Islet of Langerhans (tissue), 1 donor: ENCODE results near the gene FXR2.
A peak's percentile ranks its signal among the peaks of the same experiment; 100 is the strongest.
"Not testable (repeated sequence)": the region's sequence is repeated elsewhere in the genome, so short reads cannot be mapped to it uniquely, and the experiment has no call there.

Experiments used
- FAIRE-seq: peaks from one replicate; lab custom pipeline; 2011; peaks lifted over from hg19 to GRCh38; lab: Jason Lieb, UNC

The FXR2 gene

GRCh38 chr17:7627250-7628121 lies 12.8 kb upstream of the FXR2 start, which contains the start of gene SAT2:
TSS of gene SAT2 (minus strand) at chr17:7627821. CDS start at chr17:7627635, 186 bp downstream.
- FAIRE-seq: peak; percentile 80

- FAIRE-seq: no peak
These were observed 12.2 kb upstream of the FXR2 start for GRCh38 chr17:7626956-7627249.

GRCh38 chr17:7626307-7626706 lies 11.6 kb upstream of the FXR2 start:
- no peak for FAIRE-seq

GRCh38 chr17:7625749-7626148 lies 11.1 kb upstream of the FXR2 start:
- FAIRE-seq: not testable (repeated sequence)

- FAIRE-seq: no peak
These were observed 9.0 kb upstream of the FXR2 start for GRCh38 chr17:7623661-7624060.

- no peak for FAIRE-seq
These were observed 6.1 kb upstream of the FXR2 start for GRCh38 chr17:7620835-7621234.

GRCh38 chr17:7618608-7619007 lies 3.9 kb upstream of the FXR2 start:
- no peak for FAIRE-seq

- FAIRE-seq: peak; percentile 94
These were observed 609 bp upstream of the FXR2 start for GRCh38 chr17:7615265-7615747.

GRCh38 chr17:7613769-7614424 lies 800 bp downstream of the FXR2 start:
- FAIRE-seq: no peak

GRCh38 chr17:7612294-7612640 lies 2.4 kb downstream of the FXR2 start:
- no peak for FAIRE-seq

GRCh38 chr17:7611635-7612293 lies 2.9 kb downstream of the FXR2 start:
- no peak for FAIRE-seq

GRCh38 chr17:7610641-7611040 lies 4.1 kb downstream of the FXR2 start:
- FAIRE-seq: no peak

GRCh38 chr17:7606280-7606679 lies 8.4 kb downstream of the FXR2 start:
- FAIRE-seq: no peak

GRCh38 chr17:7597561-7597960 lies 17.1 kb downstream of the FXR2 start:
- FAIRE-seq: not testable (repeated sequence)

- FAIRE-seq: no peak
These were observed 21.4 kb downstream of the FXR2 start for GRCh38 chr17:7593296-7593695.

GRCh38 chr17:7592422-7593021 lies 22.2 kb downstream of the FXR2 start:
- FAIRE-seq: no peak

GRCh38 chr17:7591596-7591995 lies 23.1 kb downstream of the FXR2 start:
- FAIRE-seq: no peak

- FAIRE-seq: no peak
These were observed 24.0 kb downstream of the FXR2 start for GRCh38 chr17:7590743-7591142.

- no peak for FAIRE-seq
These were observed 24.6 kb downstream of the FXR2 start, which contains the start of gene SOX15 for GRCh38 chr17:7589891-7590691. TSS of gene SOX15 (minus strand) at chr17:7590094. CDS start at chr17:7589676, 418 bp downstream.

GRCh38 chr17:7589204-7589868 lies 25.4 kb downstream of the FXR2 start:
- no peak for FAIRE-seq

- no peak for FAIRE-seq
These were observed 26.0 kb downstream of the FXR2 start for GRCh38 chr17:7588553-7589203.
